WTC11 (cell line): ENCODE measurements around the gene KRTAP4-2. TPM values are rescaled to one million over a fixed set of nuclear protein-coding genes. Genes with fewer than 3 reads are reported as not detected.

Source experiments
- ATAC-seq: fragments of 200-7000 bp; cut with Tn5 transposase; 2 replicates; pipeline ENCODE4 v1.10.0; 2021; ENCODE audit warnings: mild to moderate bottlenecking, moderate library complexity
- CTCF ChIA-PET: fragments of 300-600 bp; sonication (Branson Sonifier 250); formaldehyde crosslinking; loops from one replicate; lab custom pipeline; 2021; ENCODE audit warnings: antibody characterized with exemption; lab: Charles Lee
- POLR2A ChIA-PET: fragments of 350-600 bp; sonication (Branson Sonifier 250); formaldehyde crosslinking; loops from one replicate; lab custom pipeline; 2021; ENCODE audit warnings: antibody characterized with exemption; lab: Charles Lee
- DNase-seq: peaks from one replicate; pipeline ENCODE4 v3.0.0; 2021; ENCODE audit warnings: low spot score
- H3K27ac Mint-ChIP-seq: 2 replicates; pipeline ENCODE4 v1.8.0; 2021; ENCODE audit warnings: mixed read lengths
- H3K27me3 Mint-ChIP-seq: 2 replicates; pipeline ENCODE4 v1.8.0; 2021; ENCODE audit warnings: low read depth, mild to moderate bottlenecking, moderate library complexity, mixed read lengths
- H3K36me3 Mint-ChIP-seq: 2 replicates; pipeline ENCODE4 v1.8.0; 2021; ENCODE audit warnings: mixed read lengths
- H3K4me1 Mint-ChIP-seq: 2 replicates; pipeline ENCODE4 v1.8.0; 2022; ENCODE audit warnings: mixed read lengths
- H3K4me3 Mint-ChIP-seq: 2 replicates; pipeline ENCODE4 v1.8.0; 2021; ENCODE audit warnings: mild to moderate bottlenecking, moderate library complexity, mixed read lengths
- H3K9me3 Mint-ChIP-seq: 2 replicates; pipeline ENCODE4 v1.8.0; 2021; ENCODE audit warnings: mixed read lengths
- ATF1 ChIP-seq: sonication (generic); formaldehyde crosslinking; IDR thresholded peaks from 2 replicates; pipeline ENCODE4 v1.8.1; 2023; ENCODE audit warnings: mild to moderate bottlenecking, moderate library complexity, missing genetic modification reagents
- CBFB ChIP-seq: sonication (generic); formaldehyde crosslinking; IDR thresholded peaks from 2 replicates; pipeline ENCODE4 v1.8.1; 2022; ENCODE audit warnings: mild to moderate bottlenecking, low read depth, missing genetic modification reagents
- CREM ChIP-seq: sonication (generic); formaldehyde crosslinking; IDR thresholded peaks from 2 replicates; pipeline ENCODE4 v1.8.1; 2022; ENCODE audit warnings: mild to moderate bottlenecking, missing genetic modification reagents, moderate library complexity
- ETV6 ChIP-seq: sonication (generic); formaldehyde crosslinking; IDR thresholded peaks from 2 replicates; pipeline ENCODE4 v1.8.1; 2022; ENCODE audit warnings: mild to moderate bottlenecking, missing genetic modification reagents
- GRHL2 ChIP-seq: fragments of 250-450 bp; sonication (Bioruptor Pico); IDR thresholded peaks from 2 replicates; pipeline ENCODE4 v1.8.0; 2022; ENCODE audit warnings: mild to moderate bottlenecking, moderate library complexity; ENCODE audit not compliant: insufficient replicate concordance, severe bottlenecking
- HMGA2 ChIP-seq: fragments of 250-450 bp; sonication (Bioruptor Pico); IDR thresholded peaks from 2 replicates; pipeline ENCODE4 v1.4.0; 2021; ENCODE audit warnings: mild to moderate bottlenecking, moderate library complexity
- IRF2 ChIP-seq: sonication (generic); formaldehyde crosslinking; IDR thresholded peaks from 2 replicates; pipeline ENCODE4 v1.8.0; 2022; ENCODE audit warnings: low read depth, missing genetic modification reagents, borderline replicate concordance
- JUN ChIP-seq: sonication (generic); formaldehyde crosslinking; IDR thresholded peaks from 2 replicates; pipeline ENCODE4 v1.8.0; 2023; ENCODE audit warnings: mild to moderate bottlenecking, missing genetic modification reagents
- MXD4 ChIP-seq: fragments of 250-450 bp; sonication (Bioruptor Pico); IDR thresholded peaks from 2 replicates; pipeline ENCODE4 v1.8.0; 2021; ENCODE audit warnings: mild to moderate bottlenecking, moderate library complexity, borderline replicate concordance
- OVOL2 ChIP-seq: fragments of 250-450 bp; sonication (Bioruptor Pico); IDR thresholded peaks from 2 replicates; pipeline ENCODE4 v1.9.0; 2021; ENCODE audit warnings: mild to moderate bottlenecking, borderline replicate concordance
- TP53 ChIP-seq: sonication (generic); formaldehyde crosslinking; IDR thresholded peaks from 2 replicates; pipeline ENCODE4 v1.8.1; 2023; ENCODE audit warnings: mild to moderate bottlenecking, missing genetic modification reagents
- ZNF232 ChIP-seq: sonication (generic); formaldehyde crosslinking; IDR thresholded peaks from 2 replicates; pipeline ENCODE4 v1.8.0; 2022; ENCODE audit warnings: mild to moderate bottlenecking, missing genetic modification reagents
- ZNF263 ChIP-seq: sonication (generic); formaldehyde crosslinking; IDR thresholded peaks from 2 replicates; pipeline ENCODE4 v1.8.1; 2022; ENCODE audit warnings: low read depth, mild to moderate bottlenecking, moderate library complexity, missing genetic modification reagents
- ZNF396 ChIP-seq: fragments of 250-450 bp; sonication (Bioruptor Pico); IDR thresholded peaks from 2 replicates; pipeline ENCODE4 v1.8.0; 2021; ENCODE audit warnings: mild to moderate bottlenecking, moderate library complexity, borderline replicate concordance
- ZNF416 ChIP-seq: fragments of 250-450 bp; sonication (Bioruptor Pico); IDR thresholded peaks from 2 replicates; pipeline ENCODE4 v1.9.0; 2021; ENCODE audit warnings: mild to moderate bottlenecking, inconsistent platforms
- ZNF423 ChIP-seq: fragments of 250-450 bp; sonication (Bioruptor Pico); IDR thresholded peaks from 2 replicates; pipeline ENCODE4 v2.1.2; 2022; ENCODE audit warnings: mild to moderate bottlenecking, moderate library complexity
- total RNA-seq: library from RNA; stranded (reverse); gene quantifications from 3 replicates; pipeline ENCODE4 v1.2.3, GENCODE V29; 2021
- TF ChIP-seq, protein P1 (sequence below): sonication (generic); formaldehyde crosslinking; IDR thresholded peaks from 2 replicates; pipeline ENCODE4 v1.8.0; 2022; ENCODE audit warnings: missing genetic modification reagents
- TF ChIP-seq, protein P2 (sequence below): fragments of 250-450 bp; sonication (Bioruptor Pico); IDR thresholded peaks from 2 replicates; pipeline ENCODE4 v1.9.0; 2021; ENCODE audit warnings: mild to moderate bottlenecking
- TF ChIP-seq, protein P3 (sequence below): sonication (generic); formaldehyde crosslinking; IDR thresholded peaks from 2 replicates; pipeline ENCODE4 v1.8.0; 2022; ENCODE audit warnings: mild to moderate bottlenecking, missing genetic modification reagents
- TF ChIP-seq, protein P4 (sequence below): sonication (generic); formaldehyde crosslinking; IDR thresholded peaks from 2 replicates; pipeline ENCODE4 v1.8.0; 2022; ENCODE audit warnings: mild to moderate bottlenecking, missing genetic modification reagents
- TF ChIP-seq, protein P5 (sequence below): sonication (generic); formaldehyde crosslinking; IDR thresholded peaks from 2 replicates; pipeline ENCODE4 v1.8.1; 2022; ENCODE audit warnings: mild to moderate bottlenecking, missing genetic modification reagents, moderate library complexity, borderline replicate concordance
- TF ChIP-seq, protein P6 (sequence below): fragments of 250-450 bp; sonication (Bioruptor Pico); IDR thresholded peaks from 2 replicates; pipeline ENCODE4 v1.8.0; 2021; ENCODE audit warnings: mild to moderate bottlenecking

Gene KRTAP4-2
- total RNA-seq, 1 experiment from 2014 or later: not detected

DNA sequence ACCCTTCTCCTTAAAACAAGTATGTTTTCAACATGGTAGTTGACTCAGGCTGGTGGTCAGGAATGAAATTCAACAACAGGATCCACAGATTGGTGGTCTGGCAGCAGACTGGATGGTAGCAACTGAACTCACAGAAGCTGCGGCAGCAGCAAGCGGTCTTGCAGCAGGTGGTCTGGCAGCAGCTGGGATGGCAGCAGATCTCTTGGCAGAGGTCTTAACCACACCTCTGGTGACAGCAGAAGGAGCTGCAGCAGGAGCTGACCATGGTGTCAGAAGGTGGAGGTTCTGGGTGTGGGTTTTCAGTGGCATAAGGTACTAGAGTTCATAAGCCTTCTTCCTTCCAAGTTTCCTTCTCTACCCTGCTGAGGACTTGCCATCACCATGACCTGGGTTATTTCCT lies 8.9 kb upstream of the KRTAP4-2 start (continued):
- TF ChIP-seq, protein P1, sequence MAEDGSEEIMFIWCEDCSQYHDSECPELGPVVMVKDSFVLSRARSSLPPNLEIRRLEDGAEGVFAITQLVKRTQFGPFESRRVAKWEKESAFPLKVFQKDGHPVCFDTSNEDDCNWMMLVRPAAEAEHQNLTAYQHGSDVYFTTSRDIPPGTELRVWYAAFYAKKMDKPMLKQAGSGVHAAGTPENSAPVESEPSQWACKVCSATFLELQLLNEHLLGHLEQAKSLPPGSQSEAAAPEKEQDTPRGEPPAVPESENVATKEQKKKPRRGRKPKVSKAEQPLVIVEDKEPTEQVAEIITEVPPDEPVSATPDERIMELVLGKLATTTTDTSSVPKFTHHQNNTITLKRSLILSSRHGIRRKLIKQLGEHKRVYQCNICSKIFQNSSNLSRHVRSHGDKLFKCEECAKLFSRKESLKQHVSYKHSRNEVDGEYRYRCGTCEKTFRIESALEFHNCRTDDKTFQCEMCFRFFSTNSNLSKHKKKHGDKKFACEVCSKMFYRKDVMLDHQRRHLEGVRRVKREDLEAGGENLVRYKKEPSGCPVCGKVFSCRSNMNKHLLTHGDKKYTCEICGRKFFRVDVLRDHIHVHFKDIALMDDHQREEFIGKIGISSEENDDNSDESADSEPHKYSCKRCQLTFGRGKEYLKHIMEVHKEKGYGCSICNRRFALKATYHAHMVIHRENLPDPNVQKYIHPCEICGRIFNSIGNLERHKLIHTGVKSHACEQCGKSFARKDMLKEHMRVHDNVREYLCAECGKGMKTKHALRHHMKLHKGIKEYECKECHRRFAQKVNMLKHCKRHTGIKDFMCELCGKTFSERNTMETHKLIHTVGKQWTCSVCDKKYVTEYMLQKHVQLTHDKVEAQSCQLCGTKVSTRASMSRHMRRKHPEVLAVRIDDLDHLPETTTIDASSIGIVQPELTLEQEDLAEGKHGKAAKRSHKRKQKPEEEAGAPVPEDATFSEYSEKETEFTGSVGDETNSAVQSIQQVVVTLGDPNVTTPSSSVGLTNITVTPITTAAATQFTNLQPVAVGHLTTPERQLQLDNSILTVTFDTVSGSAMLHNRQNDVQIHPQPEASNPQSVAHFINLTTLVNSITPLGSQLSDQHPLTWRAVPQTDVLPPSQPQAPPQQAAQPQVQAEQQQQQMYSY (CRISPR knock-in tag): no peak
- no peak for TF ChIP-seq HMGA2 (CRISPR knock-in tag)
- TF ChIP-seq, protein P2, sequence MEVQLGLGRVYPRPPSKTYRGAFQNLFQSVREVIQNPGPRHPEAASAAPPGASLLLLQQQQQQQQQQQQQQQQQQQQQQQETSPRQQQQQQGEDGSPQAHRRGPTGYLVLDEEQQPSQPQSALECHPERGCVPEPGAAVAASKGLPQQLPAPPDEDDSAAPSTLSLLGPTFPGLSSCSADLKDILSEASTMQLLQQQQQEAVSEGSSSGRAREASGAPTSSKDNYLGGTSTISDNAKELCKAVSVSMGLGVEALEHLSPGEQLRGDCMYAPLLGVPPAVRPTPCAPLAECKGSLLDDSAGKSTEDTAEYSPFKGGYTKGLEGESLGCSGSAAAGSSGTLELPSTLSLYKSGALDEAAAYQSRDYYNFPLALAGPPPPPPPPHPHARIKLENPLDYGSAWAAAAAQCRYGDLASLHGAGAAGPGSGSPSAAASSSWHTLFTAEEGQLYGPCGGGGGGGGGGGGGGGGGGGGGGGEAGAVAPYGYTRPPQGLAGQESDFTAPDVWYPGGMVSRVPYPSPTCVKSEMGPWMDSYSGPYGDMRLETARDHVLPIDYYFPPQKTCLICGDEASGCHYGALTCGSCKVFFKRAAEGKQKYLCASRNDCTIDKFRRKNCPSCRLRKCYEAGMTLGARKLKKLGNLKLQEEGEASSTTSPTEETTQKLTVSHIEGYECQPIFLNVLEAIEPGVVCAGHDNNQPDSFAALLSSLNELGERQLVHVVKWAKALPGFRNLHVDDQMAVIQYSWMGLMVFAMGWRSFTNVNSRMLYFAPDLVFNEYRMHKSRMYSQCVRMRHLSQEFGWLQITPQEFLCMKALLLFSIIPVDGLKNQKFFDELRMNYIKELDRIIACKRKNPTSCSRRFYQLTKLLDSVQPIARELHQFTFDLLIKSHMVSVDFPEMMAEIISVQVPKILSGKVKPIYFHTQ (CRISPR knock-in tag): no peak
- no peak for TF ChIP-seq GRHL2 (CRISPR knock-in tag)
- no peak for TF ChIP-seq ATF1 (CRISPR knock-in tag)
- TF ChIP-seq ZNF263: no peak
- TF ChIP-seq, protein P3, sequence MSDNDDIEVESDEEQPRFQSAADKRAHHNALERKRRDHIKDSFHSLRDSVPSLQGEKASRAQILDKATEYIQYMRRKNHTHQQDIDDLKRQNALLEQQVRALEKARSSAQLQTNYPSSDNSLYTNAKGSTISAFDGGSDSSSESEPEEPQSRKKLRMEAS (CRISPR knock-in tag): no peak
- no peak for TF ChIP-seq ZNF232
- no peak for TF ChIP-seq JUN (CRISPR knock-in tag)
- TF ChIP-seq ZNF396 (CRISPR knock-in tag): no peak

DNA sequence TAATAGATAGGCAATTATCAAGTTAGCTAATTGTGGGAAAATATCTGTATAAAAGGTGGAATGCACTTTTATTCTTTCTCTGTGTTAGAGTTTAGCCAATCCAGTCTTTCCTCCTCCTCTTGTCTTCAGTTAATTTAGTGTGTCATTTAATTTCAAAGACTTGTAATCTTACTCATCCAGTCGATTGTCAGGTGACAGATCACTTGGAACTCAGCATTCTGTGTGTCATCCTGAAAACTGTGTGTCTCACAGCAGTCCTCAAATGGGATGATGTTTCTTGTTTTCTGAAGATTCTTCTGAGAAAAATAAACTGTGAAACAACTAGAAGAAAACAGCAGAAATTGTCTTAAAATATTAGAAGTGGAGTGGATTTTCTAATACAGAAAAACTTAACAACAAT lies 7.0 kb upstream of the KRTAP4-2 start:
- ChIA-PET CTCF (no interaction called here), POLR2A (no interaction called here)
- Mint-ChIP-seq H3K27ac (no peak overlapping the region), H3K4me1 (no peaks in the 10 kb centered on the region), H3K9me3 (peaks cover 4% of the 10 kb centered on the region; the same call in 1 of the 2 replicates), H3K27me3 (no peaks in the 10 kb centered on the region), H3K36me3 (no peaks in the 10 kb centered on the region), H3K4me3 (no peak overlapping the region)
- no peak for ATAC-seq
- no peak for DNase-seq
- TF ChIP-seq OVOL2 (CRISPR knock-in tag) (no peak), MXD4 (CRISPR knock-in tag) (no peak), IRF2 (CRISPR knock-in tag) (no peak), ZNF416 (CRISPR knock-in tag) (no peak), ETV6 (CRISPR knock-in tag) (no peak), ZNF423 (CRISPR knock-in tag) (no peak), CREM (CRISPR knock-in tag) (no peak), CBFB (CRISPR knock-in tag) (no peak), TP53 (CRISPR knock-in tag) (no peak)
- TF ChIP-seq, protein P4, sequence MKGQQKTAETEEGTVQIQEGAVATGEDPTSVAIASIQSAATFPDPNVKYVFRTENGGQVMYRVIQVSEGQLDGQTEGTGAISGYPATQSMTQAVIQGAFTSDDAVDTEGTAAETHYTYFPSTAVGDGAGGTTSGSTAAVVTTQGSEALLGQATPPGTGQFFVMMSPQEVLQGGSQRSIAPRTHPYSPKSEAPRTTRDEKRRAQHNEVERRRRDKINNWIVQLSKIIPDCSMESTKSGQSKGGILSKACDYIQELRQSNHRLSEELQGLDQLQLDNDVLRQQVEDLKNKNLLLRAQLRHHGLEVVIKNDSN (CRISPR knock-in tag): no peak
- TF ChIP-seq, protein P5, sequence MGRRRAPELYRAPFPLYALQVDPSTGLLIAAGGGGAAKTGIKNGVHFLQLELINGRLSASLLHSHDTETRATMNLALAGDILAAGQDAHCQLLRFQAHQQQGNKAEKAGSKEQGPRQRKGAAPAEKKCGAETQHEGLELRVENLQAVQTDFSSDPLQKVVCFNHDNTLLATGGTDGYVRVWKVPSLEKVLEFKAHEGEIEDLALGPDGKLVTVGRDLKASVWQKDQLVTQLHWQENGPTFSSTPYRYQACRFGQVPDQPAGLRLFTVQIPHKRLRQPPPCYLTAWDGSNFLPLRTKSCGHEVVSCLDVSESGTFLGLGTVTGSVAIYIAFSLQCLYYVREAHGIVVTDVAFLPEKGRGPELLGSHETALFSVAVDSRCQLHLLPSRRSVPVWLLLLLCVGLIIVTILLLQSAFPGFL: no peak
- TF ChIP-seq, protein P6, sequence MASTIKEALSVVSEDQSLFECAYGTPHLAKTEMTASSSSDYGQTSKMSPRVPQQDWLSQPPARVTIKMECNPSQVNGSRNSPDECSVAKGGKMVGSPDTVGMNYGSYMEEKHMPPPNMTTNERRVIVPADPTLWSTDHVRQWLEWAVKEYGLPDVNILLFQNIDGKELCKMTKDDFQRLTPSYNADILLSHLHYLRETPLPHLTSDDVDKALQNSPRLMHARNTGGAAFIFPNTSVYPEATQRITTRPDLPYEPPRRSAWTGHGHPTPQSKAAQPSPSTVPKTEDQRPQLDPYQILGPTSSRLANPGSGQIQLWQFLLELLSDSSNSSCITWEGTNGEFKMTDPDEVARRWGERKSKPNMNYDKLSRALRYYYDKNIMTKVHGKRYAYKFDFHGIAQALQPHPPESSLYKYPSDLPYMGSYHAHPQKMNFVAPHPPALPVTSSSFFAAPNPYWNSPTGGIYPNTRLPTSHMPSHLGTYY (CRISPR knock-in tag): no peak
